ENCODE results near the gene PDE7B.

PDE7B gene

GRCh38 chr6:135830452-135830881, 21.0 kb upstream of the PDE7B start:
- H3K27ac Mint-ChIP-seq, result no peak overlapping the region
- no peaks in the 10 kb centered on the region for H3K36me3 Mint-ChIP-seq
- peaks cover 2% of the 10 kb centered on the region for H3K4me1 Mint-ChIP-seq (ENCODE audit: low read depth)
- H3K9me3 Mint-ChIP-seq (ENCODE audit: low read depth), result no peaks in the 10 kb centered on the region
- no peaks in the 10 kb centered on the region for H3K27me3 Mint-ChIP-seq
- no peak overlapping the region for H3K4me3 Mint-ChIP-seq

GRCh38 chr6:135831016-135831415, 20.5 kb upstream of the PDE7B start:
- H3K36me3 Mint-ChIP-seq, result no peaks in the 10 kb centered on the region
- H3K4me3 Mint-ChIP-seq, result no peak overlapping the region
- no peak overlapping the region for H3K27ac Mint-ChIP-seq
- peaks cover 2% of the 10 kb centered on the region for H3K4me1 Mint-ChIP-seq (ENCODE audit: low read depth)
- no peaks in the 10 kb centered on the region for H3K9me3 Mint-ChIP-seq (ENCODE audit: low read depth)
- no peaks in the 10 kb centered on the region for H3K27me3 Mint-ChIP-seq

GRCh38 chr6:135832166-135832565, 19.3 kb upstream of the PDE7B start:
- no peaks in the 10 kb centered on the region for H3K27me3 Mint-ChIP-seq
- no peak overlapping the region for H3K27ac Mint-ChIP-seq
- no peaks in the 10 kb centered on the region for H3K36me3 Mint-ChIP-seq
- H3K4me1 Mint-ChIP-seq (ENCODE audit: low read depth), result peaks cover 4% of the 10 kb centered on the region
- no peaks in the 10 kb centered on the region for H3K9me3 Mint-ChIP-seq (ENCODE audit: low read depth)
- H3K4me3 Mint-ChIP-seq, result no peak overlapping the region

GRCh38 chr6:135833771-135834170, 17.7 kb upstream of the PDE7B start:
- no peaks in the 10 kb centered on the region for H3K9me3 Mint-ChIP-seq (ENCODE audit: low read depth)
- H3K27me3 Mint-ChIP-seq, result no peaks in the 10 kb centered on the region
- peaks cover 8% of the 10 kb centered on the region for H3K4me1 Mint-ChIP-seq (ENCODE audit: low read depth)
- H3K36me3 Mint-ChIP-seq, result no peaks in the 10 kb centered on the region
- H3K4me3 Mint-ChIP-seq, result no peak overlapping the region
- H3K27ac Mint-ChIP-seq, result no peak overlapping the region

GRCh38 chr6:135837735-135838449, 13.6 kb upstream of the PDE7B start:
- Mint-ChIP-seq H3K36me3 (no peaks in the 10 kb centered on the region), H3K4me1 (ENCODE audit: low read depth) (peaks cover 8% of the 10 kb centered on the region), H3K4me3 (no peak overlapping the region)

GRCh38 chr6:135839121-135839520, 12.4 kb upstream of the PDE7B start:
- Mint-ChIP-seq H3K27me3 (no peaks in the 10 kb centered on the region), H3K4me3 (no peak overlapping the region), H3K9me3 (ENCODE audit: low read depth) (peaks cover 8% of the 10 kb centered on the region), H3K4me1 (ENCODE audit: low read depth) (peaks cover 7% of the 10 kb centered on the region), H3K36me3 (no peaks in the 10 kb centered on the region), H3K27ac (no peak overlapping the region)

More at GRCh38 chr6:135837735-135838449, 13.6 kb upstream of the PDE7B start:
- Mint-ChIP-seq H3K9me3 (ENCODE audit: low read depth) (peaks cover 3% of the 10 kb centered on the region), H3K27ac (no peak overlapping the region), H3K27me3 (no peaks in the 10 kb centered on the region)

- Mint-ChIP-seq H3K27ac (no peak overlapping the region), H3K36me3 (no peaks in the 10 kb centered on the region), H3K9me3 (ENCODE audit: low read depth) (peaks cover 8% of the 10 kb centered on the region), H3K4me3 (no peak overlapping the region), H3K4me1 (ENCODE audit: low read depth) (no peaks in the 10 kb centered on the region), H3K27me3 (no peaks in the 10 kb centered on the region)
These were observed 8.7 kb upstream of the PDE7B start for GRCh38 chr6:135842618-135843392.

GRCh38 chr6:135850882-135851281, 619 bp upstream of the PDE7B start:
- H3K27ac Mint-ChIP-seq, result no peak overlapping the region
- H3K4me1 Mint-ChIP-seq (ENCODE audit: low read depth), result peaks cover 26% of the 10 kb centered on the region
- peak overlapping the region; percentile 85 for H3K4me3 Mint-ChIP-seq
- H3K36me3 Mint-ChIP-seq, result peaks cover 2% of the 10 kb centered on the region
- no peaks in the 10 kb centered on the region for H3K9me3 Mint-ChIP-seq (ENCODE audit: low read depth)
- no peaks in the 10 kb centered on the region for H3K27me3 Mint-ChIP-seq

GRCh38 chr6:135852746-135853145, 1.2 kb downstream of the PDE7B start:
- H3K27ac Mint-ChIP-seq, result no peak overlapping the region
- H3K36me3 Mint-ChIP-seq, result peaks cover 2% of the 10 kb centered on the region
- no peaks in the 10 kb centered on the region for H3K27me3 Mint-ChIP-seq
- no peaks in the 10 kb centered on the region for H3K9me3 Mint-ChIP-seq (ENCODE audit: low read depth)
- H3K4me3 Mint-ChIP-seq, result peak overlapping the region; percentile 18
- peaks cover 26% of the 10 kb centered on the region for H3K4me1 Mint-ChIP-seq (ENCODE audit: low read depth)

GRCh38 chr6:135853227-135853626, 1.7 kb downstream of the PDE7B start:
- H3K4me1 Mint-ChIP-seq (ENCODE audit: low read depth), result peaks cover 26% of the 10 kb centered on the region
- no peaks in the 10 kb centered on the region for H3K27me3 Mint-ChIP-seq
- H3K27ac Mint-ChIP-seq, result no peak overlapping the region
- H3K4me3 Mint-ChIP-seq, result peak overlapping the region; percentile 30
- H3K36me3 Mint-ChIP-seq, result peaks cover 2% of the 10 kb centered on the region
- H3K9me3 Mint-ChIP-seq (ENCODE audit: low read depth), result no peaks in the 10 kb centered on the region

GRCh38 chr6:135853986-135854385, 2.5 kb downstream of the PDE7B start:
- peaks cover 26% of the 10 kb centered on the region for H3K4me1 Mint-ChIP-seq (ENCODE audit: low read depth)
- H3K27ac Mint-ChIP-seq, result no peak overlapping the region
- H3K36me3 Mint-ChIP-seq, result peaks cover 2% of the 10 kb centered on the region
- H3K27me3 Mint-ChIP-seq, result no peaks in the 10 kb centered on the region
- H3K4me3 Mint-ChIP-seq, result no peak overlapping the region
- no peaks in the 10 kb centered on the region for H3K9me3 Mint-ChIP-seq (ENCODE audit: low read depth)

GRCh38 chr6:135854799-135855198, 3.3 kb downstream of the PDE7B start:
- H3K27ac Mint-ChIP-seq, result no peak overlapping the region
- H3K4me1 Mint-ChIP-seq (ENCODE audit: low read depth), result peaks cover 26% of the 10 kb centered on the region
- H3K9me3 Mint-ChIP-seq (ENCODE audit: low read depth), result no peaks in the 10 kb centered on the region
- no peak overlapping the region for H3K4me3 Mint-ChIP-seq
- H3K27me3 Mint-ChIP-seq, result no peaks in the 10 kb centered on the region
- peaks cover 2% of the 10 kb centered on the region for H3K36me3 Mint-ChIP-seq

- peaks cover 2% of the 10 kb centered on the region for H3K36me3 Mint-ChIP-seq
- no peak overlapping the region for H3K4me3 Mint-ChIP-seq
- no peaks in the 10 kb centered on the region for H3K27me3 Mint-ChIP-seq
- H3K4me1 Mint-ChIP-seq (ENCODE audit: low read depth), result peaks cover 3% of the 10 kb centered on the region
- no peaks in the 10 kb centered on the region for H3K9me3 Mint-ChIP-seq (ENCODE audit: low read depth)
- H3K27ac Mint-ChIP-seq, result no peak overlapping the region
These were observed 7.4 kb downstream of the PDE7B start for GRCh38 chr6:135858931-135859330.

- no peaks in the 10 kb centered on the region for H3K27me3 Mint-ChIP-seq
- no peaks in the 10 kb centered on the region for H3K4me1 Mint-ChIP-seq (ENCODE audit: low read depth)
- no peak overlapping the region for H3K4me3 Mint-ChIP-seq
- H3K9me3 Mint-ChIP-seq (ENCODE audit: low read depth), result peaks cover 3% of the 10 kb centered on the region
- peaks cover 3% of the 10 kb centered on the region for H3K36me3 Mint-ChIP-seq
- H3K27ac Mint-ChIP-seq, result no peak overlapping the region
These were observed 8.9 kb downstream of the PDE7B start for GRCh38 chr6:135860361-135860760.

GRCh38 chr6:135861189-135861588, 9.7 kb downstream of the PDE7B start:
- peaks cover 5% of the 10 kb centered on the region for H3K9me3 Mint-ChIP-seq (ENCODE audit: low read depth)
- no peak overlapping the region for H3K27ac Mint-ChIP-seq
- no peak overlapping the region for H3K4me3 Mint-ChIP-seq
- H3K27me3 Mint-ChIP-seq, result no peaks in the 10 kb centered on the region
- H3K4me1 Mint-ChIP-seq (ENCODE audit: low read depth), result no peaks in the 10 kb centered on the region
- peaks cover 4% of the 10 kb centered on the region for H3K36me3 Mint-ChIP-seq

All from activated naive CD8-positive, alpha-beta T cell (primary cell).